ENCODE data around the gene DAD1. TPM values are rescaled to one million over a fixed set of nuclear protein-coding genes. Genes with fewer than 3 reads are reported as not detected.

Gene DAD1
- polyA plus RNA-seq, 1 donor (not counting 4 experiments of a cell fraction or from before 2014, with no cell fraction given), result 351 TPM

DNA sequence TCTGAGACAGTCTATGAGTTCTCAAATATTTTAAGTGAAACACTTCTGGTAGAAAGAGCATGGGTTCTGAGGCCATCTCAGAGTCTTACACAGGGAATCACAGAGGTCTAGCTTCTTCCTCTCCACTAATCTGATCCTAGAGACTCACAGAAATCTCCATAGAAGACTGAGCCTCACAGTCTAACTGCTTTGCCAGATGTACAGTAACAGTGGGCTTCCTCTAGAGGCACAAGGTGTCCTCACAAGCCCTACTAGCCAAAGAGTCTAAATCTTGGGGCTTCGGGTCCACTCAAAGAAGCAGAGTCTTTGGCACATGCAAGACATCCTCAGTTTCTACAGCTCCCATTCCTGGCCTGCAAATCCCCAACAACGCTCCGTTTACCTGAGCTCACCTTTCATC lies 41.0 kb upstream of the DAD1 start:
- H3K4me3 ChIP-seq (ENCODE audit: control insufficient read depth in 2 of 3, extremely low read depth in 1 of 3, insufficient read depth in 2 of 3, low read depth in 1 of 3, low read length in 3 of 3), result no peak overlapping the region
- FAIRE-seq, result no peak
- H3K9me3 ChIP-seq (ENCODE audit: control insufficient read depth, low read depth, low read length), result no peaks in the 10 kb centered on the region
- H3K27me3 ChIP-seq (ENCODE audit: control insufficient read depth, extremely low read depth, insufficient read depth, low read length), result no peaks in the 10 kb centered on the region
- no peak overlapping the region for H3K4me2 ChIP-seq (ENCODE audit: control insufficient read depth, extremely low read depth, insufficient read depth, low read depth, low read length)
- DNase-seq (ENCODE audit: low read depth, low spot score), result no peak
- no peak overlapping the region for H3K27ac ChIP-seq (ENCODE audit: control insufficient read depth, insufficient read depth, low read length)
- dilution Hi-C loops (cut with MboI; ENCODE audit: extremely low pct_ligation_motif_present, low sequenced_read_pairs), result no loop called here
- no peaks in the 10 kb centered on the region for H3K79me2 ChIP-seq (ENCODE audit: control insufficient read depth, insufficient read depth, low read length)
- no peak overlapping the region for H3K9ac ChIP-seq (ENCODE audit: control insufficient read depth, extremely low read depth, insufficient read depth, low read length)
- no peak overlapping the region for H2AFZ ChIP-seq (ENCODE audit: control insufficient read depth, low read length)
- no peaks in the 10 kb centered on the region for H4K20me1 ChIP-seq (ENCODE audit: control insufficient read depth, extremely low read depth, insufficient read depth, low read length)
- no peaks in the 10 kb centered on the region for H3K36me3 ChIP-seq (ENCODE audit: control insufficient read depth in 2 of 2, extremely low read depth in 1 of 2, insufficient read depth in 2 of 2, low read length in 2 of 2)
- H3K9me1 ChIP-seq (ENCODE audit: control insufficient read depth, extremely low read depth, insufficient read depth, low read length), result no peaks in the 10 kb centered on the region
- TF ChIP-seq EZH2 (IDR thresholded peaks at IDR 0.05; ENCODE audit: low read length), result no peak
- TF ChIP-seq, protein P1, sequence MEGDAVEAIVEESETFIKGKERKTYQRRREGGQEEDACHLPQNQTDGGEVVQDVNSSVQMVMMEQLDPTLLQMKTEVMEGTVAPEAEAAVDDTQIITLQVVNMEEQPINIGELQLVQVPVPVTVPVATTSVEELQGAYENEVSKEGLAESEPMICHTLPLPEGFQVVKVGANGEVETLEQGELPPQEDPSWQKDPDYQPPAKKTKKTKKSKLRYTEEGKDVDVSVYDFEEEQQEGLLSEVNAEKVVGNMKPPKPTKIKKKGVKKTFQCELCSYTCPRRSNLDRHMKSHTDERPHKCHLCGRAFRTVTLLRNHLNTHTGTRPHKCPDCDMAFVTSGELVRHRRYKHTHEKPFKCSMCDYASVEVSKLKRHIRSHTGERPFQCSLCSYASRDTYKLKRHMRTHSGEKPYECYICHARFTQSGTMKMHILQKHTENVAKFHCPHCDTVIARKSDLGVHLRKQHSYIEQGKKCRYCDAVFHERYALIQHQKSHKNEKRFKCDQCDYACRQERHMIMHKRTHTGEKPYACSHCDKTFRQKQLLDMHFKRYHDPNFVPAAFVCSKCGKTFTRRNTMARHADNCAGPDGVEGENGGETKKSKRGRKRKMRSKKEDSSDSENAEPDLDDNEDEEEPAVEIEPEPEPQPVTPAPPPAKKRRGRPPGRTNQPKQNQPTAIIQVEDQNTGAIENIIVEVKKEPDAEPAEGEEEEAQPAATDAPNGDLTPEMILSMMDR (optimal IDR thresholded peaks at IDR 0.05 in 1 of 3, IDR thresholded peaks at IDR 0.05 in 1 of 3, conservative IDR thresholded peaks at IDR 0.05 in 1 of 3; ENCODE audit: extremely low read depth in 1 of 3, insufficient read depth in 2 of 3, low read length in 3 of 3), result no peak
- H3K4me1 ChIP-seq (ENCODE audit: control insufficient read depth, extremely low read depth, insufficient read depth, low read length), result no peaks in the 10 kb centered on the region

DNA sequence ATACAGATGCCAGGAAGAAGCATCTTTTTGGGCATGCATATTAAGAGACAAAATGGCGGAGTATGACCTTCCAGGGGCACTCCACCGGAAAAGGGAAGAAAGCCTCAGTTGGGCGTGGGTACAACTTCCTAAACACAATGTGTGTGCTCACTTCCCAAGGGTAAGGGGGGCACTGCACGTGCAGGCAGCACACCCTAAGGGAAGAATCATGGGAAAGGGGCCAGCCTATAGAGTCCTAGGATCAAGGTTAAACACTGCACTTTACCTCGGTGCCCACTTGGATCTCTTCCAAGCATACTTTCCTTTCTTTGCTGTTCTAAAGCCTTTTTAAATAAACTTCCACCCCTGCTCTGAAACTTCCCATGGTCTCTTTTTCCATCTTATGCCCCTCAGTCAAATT lies 40.3 kb upstream of the DAD1 start:
- dilution Hi-C loops (cut with MboI; ENCODE audit: extremely low pct_ligation_motif_present, low sequenced_read_pairs), result no loop called here
- TF ChIP-seq, protein P1 (optimal IDR thresholded peaks at IDR 0.05 in 1 of 3, IDR thresholded peaks at IDR 0.05 in 1 of 3, conservative IDR thresholded peaks at IDR 0.05 in 1 of 3; ENCODE audit: extremely low read depth in 1 of 3, insufficient read depth in 2 of 3, low read length in 3 of 3), result no peak
- TF ChIP-seq EZH2 (IDR thresholded peaks at IDR 0.05; ENCODE audit: low read length), result no peak
- no peak overlapping the region for H3K27ac ChIP-seq (ENCODE audit: control insufficient read depth, insufficient read depth, low read length)
- no peak overlapping the region for H3K9ac ChIP-seq (ENCODE audit: control insufficient read depth, extremely low read depth, insufficient read depth, low read length)
- DNase-seq (ENCODE audit: low read depth, low spot score) (no peak), FAIRE-seq (no peak)
- H4K20me1 ChIP-seq (ENCODE audit: control insufficient read depth, extremely low read depth, insufficient read depth, low read length), result no peaks in the 10 kb centered on the region
- no peak overlapping the region for H3K4me3 ChIP-seq (ENCODE audit: control insufficient read depth in 2 of 3, extremely low read depth in 1 of 3, insufficient read depth in 2 of 3, low read depth in 1 of 3, low read length in 3 of 3)
- H2AFZ ChIP-seq (ENCODE audit: control insufficient read depth, low read length), result no peak overlapping the region
- H3K9me3 ChIP-seq (ENCODE audit: control insufficient read depth, low read depth, low read length), result no peaks in the 10 kb centered on the region
- no peaks in the 10 kb centered on the region for H3K79me2 ChIP-seq (ENCODE audit: control insufficient read depth, insufficient read depth, low read length)
- H3K36me3 ChIP-seq (ENCODE audit: control insufficient read depth in 2 of 2, extremely low read depth in 1 of 2, insufficient read depth in 2 of 2, low read length in 2 of 2), result no peaks in the 10 kb centered on the region
- H3K9me1 ChIP-seq (ENCODE audit: control insufficient read depth, extremely low read depth, insufficient read depth, low read length), result no peaks in the 10 kb centered on the region
- no peak overlapping the region for H3K4me2 ChIP-seq (ENCODE audit: control insufficient read depth, extremely low read depth, insufficient read depth, low read depth, low read length)
- no peaks in the 10 kb centered on the region for H3K4me1 ChIP-seq (ENCODE audit: control insufficient read depth, extremely low read depth, insufficient read depth, low read length)
- H3K27me3 ChIP-seq (ENCODE audit: control insufficient read depth, extremely low read depth, insufficient read depth, low read length), result no peaks in the 10 kb centered on the region

Data from keratinocyte (primary cell).